Transverse colon (tissue), 4 donors: ENCODE data around the gene MAFF.

ENCODE experiments used
- CTCF ChIP-seq, 5 experiments: fragments of 200-600 bp in 3 of 5; fragments of 450-650 bp in 2 of 5; sonication (generic) in 3 of 5; IDR thresholded peaks; 1 replicate in 2 of 5; 2 replicates in 3 of 5; pipeline ENCODE4 v1.5.1; 2016 to 2017; ENCODE audit warnings: antibody characterized with exemption in 5 of 5, inconsistent platforms in 3 of 5, mild to moderate bottlenecking in 2 of 5, moderate library complexity in 1 of 5
- POLR2A ChIP-seq: fragments of 450-650 bp; IDR thresholded peaks from one replicate; pipeline ENCODE4 v1.6.1; 2016; ENCODE audit warnings: antibody characterized with exemption, mild to moderate bottlenecking, moderate library complexity
- POLR2AphosphoS5 ChIP-seq, 3 donors: sonication (generic); formaldehyde crosslinking; IDR thresholded peaks; one replicate each; pipeline ENCODE4 v1.6.1; 2016; ENCODE audit warnings: antibody characterized with exemption in 3 of 3

GRCh38 chr22:38196791-38197419, 4.9 kb upstream of the MAFF start:
- no peak for TF ChIP-seq CTCF (IDR thresholded peaks at IDR 0.05)
- TF ChIP-seq POLR2A = no peak
- TF ChIP-seq POLR2AphosphoS5 (IDR thresholded peaks at IDR 0.05) = no peak
